Heart left ventricle (tissue), 13 donors: ENCODE measurements around the gene MRS2.

Experiments used
- POLR2A ChIP-seq, 2 donors: fragments of 450-650 bp; IDR thresholded peaks; one replicate each; pipeline ENCODE4 v1.6.1; 2017; ENCODE audit warnings: antibody characterized with exemption in 2 of 2, mild to moderate bottlenecking in 2 of 2, moderate library complexity in 2 of 2
- TF ChIP-seq, protein P1 (sequence below), 12 donors: fragments of 200-600 bp; sonication (generic) in 4 of 12; IDR thresholded peaks; one replicate each; pipeline versions ENCODE4 v1.5.0 to v1.8.0; 2018 to 2022; ENCODE audit warnings: antibody characterized with exemption in 12 of 12, mild to moderate bottlenecking in 5 of 12
- donor health status: ischemic (EF 13 %, LVEDD 7.1; RV severe dilation, severe dysfunction).
- donor health status: DM: no; HTN: yes; CAD: no.
- donor health status: DM: no; HTN: no; CAD: no.
- donor health status: ischemic (EF 25% LVEDD 6.9; RV normal size, moderate dysfunction).
- donor health status: ischemic (EF 25% LVEDD 5.7; RV mildly dilated, moderate dysfunction).
- donor health status: ischemic (EF 35%, LVEDD 5.7; RV mildly dilated, moderate dysfunction).
- donor health status: nonischemic (EF 11% LVEDD 7.7; RV severe dilation, severe dysfunction).
- donor health status: DM: yes; HTN: yes; CAD: no.
- donor health status: PGD.
- donor health status: ischemic (EF 29% LVEDD 5.4; RV normal size, mild dysfunction).
- donor health status: nonischemic (EF 23%, LVEDD 6.1; RV moderate dilation, normal function).

GRCh38 chr6:24426729-24427446 lies 24.2 kb downstream of the MRS2 start:
- TF ChIP-seq POLR2A (IDR thresholded peaks at IDR 0.05), result no peak
- TF ChIP-seq, protein P1, sequence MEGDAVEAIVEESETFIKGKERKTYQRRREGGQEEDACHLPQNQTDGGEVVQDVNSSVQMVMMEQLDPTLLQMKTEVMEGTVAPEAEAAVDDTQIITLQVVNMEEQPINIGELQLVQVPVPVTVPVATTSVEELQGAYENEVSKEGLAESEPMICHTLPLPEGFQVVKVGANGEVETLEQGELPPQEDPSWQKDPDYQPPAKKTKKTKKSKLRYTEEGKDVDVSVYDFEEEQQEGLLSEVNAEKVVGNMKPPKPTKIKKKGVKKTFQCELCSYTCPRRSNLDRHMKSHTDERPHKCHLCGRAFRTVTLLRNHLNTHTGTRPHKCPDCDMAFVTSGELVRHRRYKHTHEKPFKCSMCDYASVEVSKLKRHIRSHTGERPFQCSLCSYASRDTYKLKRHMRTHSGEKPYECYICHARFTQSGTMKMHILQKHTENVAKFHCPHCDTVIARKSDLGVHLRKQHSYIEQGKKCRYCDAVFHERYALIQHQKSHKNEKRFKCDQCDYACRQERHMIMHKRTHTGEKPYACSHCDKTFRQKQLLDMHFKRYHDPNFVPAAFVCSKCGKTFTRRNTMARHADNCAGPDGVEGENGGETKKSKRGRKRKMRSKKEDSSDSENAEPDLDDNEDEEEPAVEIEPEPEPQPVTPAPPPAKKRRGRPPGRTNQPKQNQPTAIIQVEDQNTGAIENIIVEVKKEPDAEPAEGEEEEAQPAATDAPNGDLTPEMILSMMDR (IDR thresholded peaks at IDR 0.05), result no peak
